ENCODE results near the gene CFDP1. TPM values are rescaled to one million over a fixed set of nuclear protein-coding genes. Genes with fewer than 3 reads are reported as not detected.

CFDP1 gene
- total RNA-seq, 2 donors from 2014 or later = 88.7 to 117 TPM

DNA sequence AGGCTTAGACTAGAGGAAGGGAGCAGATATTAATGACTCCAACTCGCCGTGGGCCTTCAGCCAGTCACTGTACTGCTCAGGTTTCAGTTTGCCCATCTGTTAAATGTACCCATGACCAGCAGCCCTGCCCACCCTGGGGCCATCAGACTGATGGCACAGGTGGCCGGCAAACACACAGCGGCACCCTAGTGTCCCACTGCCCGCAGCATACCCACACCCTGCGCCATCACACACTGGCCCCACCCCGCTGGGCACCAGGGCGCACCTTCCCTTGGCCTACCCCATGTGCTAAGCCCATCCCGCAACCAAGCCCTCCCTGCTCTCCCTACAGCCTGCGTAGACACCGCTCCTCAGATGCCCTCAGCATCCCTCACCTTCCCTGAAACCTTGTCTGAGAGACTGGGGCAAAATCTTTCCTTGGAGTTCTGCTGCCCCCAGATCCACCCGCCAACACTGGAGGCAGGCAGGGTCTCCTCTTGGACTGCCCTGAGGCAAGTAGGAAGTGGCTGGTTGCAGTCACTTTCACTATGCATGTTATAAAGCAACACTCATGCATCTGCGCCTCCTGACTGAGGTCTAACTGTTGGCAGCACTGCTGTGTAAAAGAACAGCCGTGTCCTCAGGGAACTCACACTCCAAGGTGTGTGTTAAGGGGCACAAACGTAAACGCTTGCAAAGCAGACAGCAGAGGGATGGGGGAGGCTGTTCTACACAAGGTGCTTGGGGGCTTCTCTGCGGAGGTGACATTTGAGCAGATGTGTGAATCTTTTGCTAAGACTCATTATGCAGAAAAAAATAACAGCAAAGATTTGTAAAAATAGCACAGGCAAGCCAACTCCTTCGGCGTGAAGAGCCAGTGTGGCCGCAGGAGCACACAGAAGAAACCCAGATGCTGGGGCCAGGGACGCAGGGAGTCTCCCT lies 175.2 kb downstream of the CFDP1 start:
- 92 to 95% methylated on average over 13 to 21 of the region's 21 CpGs for WGBS, 2 experiments (ENCODE audit: insufficient coverage in 1 of 2, insufficient read length in 1 of 2)
- Histone ChIP-seq H3K27ac (ENCODE audit: low read depth, low read length) (peak overlapping the region; percentile 82), H3K36me3 (ENCODE audit: control insufficient read depth, insufficient read depth, low read length) (no peaks in the 10 kb centered on the region), H3K9ac (ENCODE audit: extremely low read depth, low read length, poor library complexity, severe bottlenecking) (no peak overlapping the region), H3K27me3 (ENCODE audit: control insufficient read depth, insufficient read depth, low read length, poor library complexity, severe bottlenecking) (no peaks in the 10 kb centered on the region), H3K9me3 (ENCODE audit: control insufficient read depth, low read length) (no peaks in the 10 kb centered on the region), H3K4me3 (ENCODE audit: low read length) (no peak overlapping the region), H3K4me1 (ENCODE audit: control insufficient read depth, insufficient read depth, low read length) (peaks cover 23% of the 10 kb centered on the region)
- peak; percentile 50 for DNase-seq
- no peak overlapping the region for H3K4me3 Mint-ChIP-seq
- no peaks in the 10 kb centered on the region for H3K9me3 Mint-ChIP-seq
- H3K27me3 Mint-ChIP-seq (ENCODE audit: insufficient read depth) = no peaks in the 10 kb centered on the region
- H3K4me1 Mint-ChIP-seq = peaks cover 42% of the 10 kb centered on the region
- TF ChIP-seq, protein P1, sequence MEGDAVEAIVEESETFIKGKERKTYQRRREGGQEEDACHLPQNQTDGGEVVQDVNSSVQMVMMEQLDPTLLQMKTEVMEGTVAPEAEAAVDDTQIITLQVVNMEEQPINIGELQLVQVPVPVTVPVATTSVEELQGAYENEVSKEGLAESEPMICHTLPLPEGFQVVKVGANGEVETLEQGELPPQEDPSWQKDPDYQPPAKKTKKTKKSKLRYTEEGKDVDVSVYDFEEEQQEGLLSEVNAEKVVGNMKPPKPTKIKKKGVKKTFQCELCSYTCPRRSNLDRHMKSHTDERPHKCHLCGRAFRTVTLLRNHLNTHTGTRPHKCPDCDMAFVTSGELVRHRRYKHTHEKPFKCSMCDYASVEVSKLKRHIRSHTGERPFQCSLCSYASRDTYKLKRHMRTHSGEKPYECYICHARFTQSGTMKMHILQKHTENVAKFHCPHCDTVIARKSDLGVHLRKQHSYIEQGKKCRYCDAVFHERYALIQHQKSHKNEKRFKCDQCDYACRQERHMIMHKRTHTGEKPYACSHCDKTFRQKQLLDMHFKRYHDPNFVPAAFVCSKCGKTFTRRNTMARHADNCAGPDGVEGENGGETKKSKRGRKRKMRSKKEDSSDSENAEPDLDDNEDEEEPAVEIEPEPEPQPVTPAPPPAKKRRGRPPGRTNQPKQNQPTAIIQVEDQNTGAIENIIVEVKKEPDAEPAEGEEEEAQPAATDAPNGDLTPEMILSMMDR (conservative IDR thresholded peaks at IDR 0.05) = no peak
- H3K27ac Mint-ChIP-seq = peak overlapping the region; percentile 71
- no peaks in the 10 kb centered on the region for H3K36me3 Mint-ChIP-seq (ENCODE audit: low read depth)

DNA sequence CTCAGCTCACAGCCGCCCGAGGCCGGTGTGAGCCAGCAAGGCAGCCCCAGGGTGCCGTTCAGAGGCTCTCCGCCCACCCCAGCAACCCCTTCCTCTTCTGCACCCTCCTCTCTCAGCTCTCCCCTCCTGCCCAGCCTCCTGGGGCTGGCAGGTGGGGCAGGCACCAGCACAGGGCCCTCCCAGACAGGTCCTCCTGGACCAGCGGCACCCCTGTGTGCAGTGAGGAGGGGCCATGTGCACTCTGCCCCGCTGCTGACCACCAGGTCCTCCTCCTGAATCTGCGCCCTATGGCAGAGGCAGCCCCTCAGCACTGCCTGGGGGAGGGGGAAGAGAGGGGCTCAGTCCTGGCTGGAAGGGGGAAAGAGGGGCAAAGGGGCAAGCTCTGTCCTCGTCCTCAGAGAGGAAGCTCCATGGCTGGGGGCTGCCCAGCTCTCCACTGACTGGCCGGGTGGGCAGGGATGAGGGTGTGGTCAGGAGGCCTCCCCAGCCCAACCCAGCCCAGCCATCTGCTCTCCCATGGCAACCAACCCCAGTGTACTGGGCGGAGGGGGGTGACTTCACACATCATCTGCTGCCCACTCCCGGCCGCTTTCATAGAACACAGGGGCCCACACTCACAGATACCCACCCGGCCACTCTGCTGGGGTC lies 176.5 kb downstream of the CFDP1 start:
- Histone ChIP-seq H3K27me3 (ENCODE audit: control insufficient read depth, insufficient read depth, low read length, poor library complexity, severe bottlenecking) (no peaks in the 10 kb centered on the region), H3K36me3 (ENCODE audit: control insufficient read depth, insufficient read depth, low read length) (no peaks in the 10 kb centered on the region), H3K4me3 (ENCODE audit: low read length) (no peak overlapping the region), H3K9me3 (ENCODE audit: control insufficient read depth, low read length) (no peaks in the 10 kb centered on the region), H3K9ac (ENCODE audit: extremely low read depth, low read length, poor library complexity, severe bottlenecking) (no peak overlapping the region), H3K27ac (ENCODE audit: low read depth, low read length) (peak overlapping the region; percentile 82), H3K4me1 (ENCODE audit: control insufficient read depth, insufficient read depth, low read length) (peaks cover 35% of the 10 kb centered on the region)
- Mint-ChIP-seq H3K9me3 (no peaks in the 10 kb centered on the region), H3K27ac (peak overlapping the region; percentile 74), H3K27me3 (ENCODE audit: insufficient read depth) (no peaks in the 10 kb centered on the region), H3K4me3 (no peak overlapping the region), H3K4me1 (peaks cover 39% of the 10 kb centered on the region), H3K36me3 (ENCODE audit: low read depth) (no peaks in the 10 kb centered on the region)
- TF ChIP-seq, protein P1 (conservative IDR thresholded peaks at IDR 0.05) = no peak
- DNase-seq = peak; percentile 64
- 41 to 71% methylated on average over 3 to 14 of the region's 14 CpGs for WGBS, 2 experiments (ENCODE audit: insufficient coverage in 1 of 2, insufficient read length in 1 of 2)

DNA sequence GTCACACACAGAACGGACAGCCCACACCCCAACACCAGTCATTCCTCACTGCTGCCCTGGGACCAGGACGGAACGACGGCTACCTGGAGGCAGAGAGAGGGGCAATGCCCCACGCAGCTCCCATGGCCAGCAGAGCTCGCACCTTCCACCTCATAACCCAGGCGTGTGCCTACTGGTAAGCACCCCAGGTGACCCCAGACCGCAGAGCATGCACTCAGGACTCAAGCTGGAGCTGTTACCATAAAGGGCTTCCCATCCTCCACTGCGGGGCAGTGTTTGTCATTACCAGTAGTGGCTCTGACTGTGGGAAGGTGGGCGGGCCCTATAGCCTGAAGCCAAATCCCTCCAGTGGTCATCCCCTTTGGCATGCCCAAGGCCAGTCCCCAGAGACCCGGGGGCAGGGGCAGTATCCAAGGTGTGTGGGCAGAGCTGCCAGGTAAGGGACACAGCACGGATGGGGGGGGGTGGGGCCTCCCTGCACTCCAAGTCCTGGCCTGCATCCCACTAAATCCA lies 177.2 kb downstream of the CFDP1 start:
- Mint-ChIP-seq H3K9me3 (no peaks in the 10 kb centered on the region), H3K36me3 (ENCODE audit: low read depth) (no peaks in the 10 kb centered on the region), H3K27ac (no peak overlapping the region), H3K27me3 (ENCODE audit: insufficient read depth) (no peaks in the 10 kb centered on the region), H3K4me1 (peaks cover 33% of the 10 kb centered on the region), H3K4me3 (no peak overlapping the region)
- H3K36me3 ChIP-seq (ENCODE audit: control insufficient read depth, insufficient read depth, low read length) = no peaks in the 10 kb centered on the region
- H3K9ac ChIP-seq (ENCODE audit: extremely low read depth, low read length, poor library complexity, severe bottlenecking) = no peak overlapping the region
- 63 to 80% methylated on average over 8 to 12 of the region's 12 CpGs for WGBS, 2 experiments (ENCODE audit: insufficient coverage in 1 of 2, insufficient read length in 1 of 2)
- TF ChIP-seq, protein P1 (conservative IDR thresholded peaks at IDR 0.05) = no peak
- no peak overlapping the region for H3K4me3 ChIP-seq (ENCODE audit: low read length)
- H3K27me3 ChIP-seq (ENCODE audit: control insufficient read depth, insufficient read depth, low read length, poor library complexity, severe bottlenecking) = no peaks in the 10 kb centered on the region
- peak; percentile 74 for DNase-seq
- peaks cover 30% of the 10 kb centered on the region for H3K4me1 ChIP-seq (ENCODE audit: control insufficient read depth, insufficient read depth, low read length)
- peak overlapping the region; percentile 82 for H3K27ac ChIP-seq (ENCODE audit: low read depth, low read length)
- H3K9me3 ChIP-seq (ENCODE audit: control insufficient read depth, low read length) = no peaks in the 10 kb centered on the region

Measured in endodermal cell (in vitro differentiated cells).